Vagina (tissue), 2 donors: ENCODE results near the gene VTI1A.

Source experiments
- CTCF ChIP-seq, 3 experiments: fragments of 450-650 bp in 2 of 3; fragments of 200-600 bp in 1 of 3; sonication (generic) in 1 of 3; IDR thresholded peaks; one replicate each; pipeline ENCODE4 v1.5.1; 2017 to 2019; ENCODE audit warnings: antibody characterized with exemption in 3 of 3, mild to moderate bottlenecking in 2 of 3, moderate library complexity in 2 of 3
- POLR2AphosphoS5 ChIP-seq, 2 donors: sonication (generic); formaldehyde crosslinking; IDR thresholded peaks; one replicate each; pipeline ENCODE4 v1.9.0; 2017; ENCODE audit warnings: antibody characterized with exemption in 2 of 2, mild to moderate bottlenecking in 2 of 2, low read depth in 1 of 2; ENCODE audit not compliant: insufficient read depth in 1 of 2

- no peak for TF ChIP-seq CTCF (IDR thresholded peaks at IDR 0.05)
- TF ChIP-seq POLR2AphosphoS5 (IDR thresholded peaks at IDR 0.05; ENCODE audit: insufficient read depth in 1 of 2, low read depth in 1 of 2), result no peak
These were observed 393.1 kb downstream of the VTI1A start for GRCh38 chr10:112839928-112840654.
